ENCODE results near the gene SPART.

- TF ChIP-seq CTCF (IDR thresholded peaks at IDR 0.05) (no peak), ZFX (IDR thresholded peaks at IDR 0.05; ENCODE audit: borderline replicate concordance) (no peak)
Observed at GRCh38 chr13:36357692-36358091, 11.5 kb upstream of the SPART start.
